ENCODE results near the gene TIMD4.
"Not testable (repeated sequence)": the region's sequence is repeated elsewhere in the genome, so short reads cannot be mapped to it uniquely, and the experiment has no call there.

The TIMD4 gene

DNA sequence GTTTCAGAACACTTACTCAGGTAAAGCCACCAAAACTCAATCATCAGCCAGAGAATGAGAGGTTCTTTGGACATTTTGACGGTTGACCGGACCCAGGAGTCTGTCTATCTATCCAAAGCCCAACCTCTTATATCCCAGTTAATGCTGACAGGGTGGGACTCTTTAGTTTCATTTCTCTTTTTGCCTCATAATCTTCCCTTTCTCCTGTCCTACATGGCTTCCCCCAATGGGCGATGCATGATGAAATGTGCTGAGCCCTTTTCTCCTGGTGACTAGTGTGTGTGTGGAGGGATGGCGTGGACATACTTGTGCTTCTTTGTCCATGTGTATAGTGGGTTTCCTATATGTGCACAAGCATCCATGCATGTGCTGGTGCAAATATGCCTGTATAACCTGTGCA, at the start of gene TIMD4:
TIMD4 (minus strand) TSS at position 102 of the 400 bp plus-strand sequence; CDS start at position 74, 28 bp downstream.
- Histone ChIP-seq H3K9ac (ENCODE audit: low read depth, low read length) (no peak within 1 kb of the TSS), H3K4me3 (ENCODE audit: low read length) (no peak within 1 kb of the TSS), H3K9me3 (ENCODE audit: insufficient read depth, low read depth, low read length) (no peaks in the 10 kb centered on the region), H3K36me3 (ENCODE audit: insufficient read depth, low read depth, low read length) (no peaks in the 10 kb centered on the region), H3K27me3 (ENCODE audit: insufficient read depth, low read length) (no peaks in the 10 kb centered on the region), H3K27ac (ENCODE audit: low read length) (no peak within 1 kb of the TSS), H3K4me1 (ENCODE audit: insufficient read depth, low read length) (peaks cover 4% of the 10 kb centered on the region; the same call in 1 of the 2 replicates)

GRCh38 chr5:157006262-157006661, 43.2 kb upstream of the TIMD4 start:
- Histone ChIP-seq H3K27ac (ENCODE audit: low read length) (no peak overlapping the region), H3K9ac (ENCODE audit: low read depth, low read length) (no peak overlapping the region), H3K9me3 (ENCODE audit: insufficient read depth, low read depth, low read length) (no peaks in the 10 kb centered on the region), H3K36me3 (ENCODE audit: insufficient read depth, low read depth, low read length) (no peaks in the 10 kb centered on the region), H3K4me3 (ENCODE audit: low read length) (no peak overlapping the region), H3K4me1 (ENCODE audit: insufficient read depth, low read length) (no peaks in the 10 kb centered on the region), H3K27me3 (ENCODE audit: insufficient read depth, low read length) (no peaks in the 10 kb centered on the region)

- H3K27ac ChIP-seq (ENCODE audit: low read length), result no peak overlapping the region
- H3K4me3 ChIP-seq (ENCODE audit: low read length), result no peak overlapping the region
- H3K4me1 ChIP-seq (ENCODE audit: insufficient read depth, low read length), result no peaks in the 10 kb centered on the region
- no peak overlapping the region for H3K9ac ChIP-seq (ENCODE audit: low read depth, low read length)
- H3K27me3 ChIP-seq (ENCODE audit: insufficient read depth, low read length), result no peaks in the 10 kb centered on the region
- H3K9me3 ChIP-seq (ENCODE audit: insufficient read depth, low read depth, low read length), result peaks cover 9% of the 10 kb centered on the region
- no peaks in the 10 kb centered on the region for H3K36me3 ChIP-seq (ENCODE audit: insufficient read depth, low read depth, low read length)
Measured at GRCh38 chr5:157004893-157005551, 42.0 kb upstream of the TIMD4 start.

- H3K27me3 ChIP-seq (ENCODE audit: insufficient read depth, low read length), result no peaks in the 10 kb centered on the region
- H3K36me3 ChIP-seq (ENCODE audit: insufficient read depth, low read depth, low read length), result no peaks in the 10 kb centered on the region
- H3K9me3 ChIP-seq (ENCODE audit: insufficient read depth, low read depth, low read length), result no peaks in the 10 kb centered on the region
- H3K9ac ChIP-seq (ENCODE audit: low read depth, low read length), result no peak overlapping the region
- no peaks in the 10 kb centered on the region for H3K4me1 ChIP-seq (ENCODE audit: insufficient read depth, low read length)
- no peak overlapping the region for H3K4me3 ChIP-seq (ENCODE audit: low read length)
- H3K27ac ChIP-seq (ENCODE audit: low read length), result no peak overlapping the region
Measured at GRCh38 chr5:156991714-156992113, 28.7 kb upstream of the TIMD4 start.

- Histone ChIP-seq H3K9ac (ENCODE audit: low read depth, low read length) (no peak overlapping the region), H3K9me3 (ENCODE audit: insufficient read depth, low read depth, low read length) (no peaks in the 10 kb centered on the region), H3K4me3 (ENCODE audit: low read length) (no peak overlapping the region), H3K27ac (ENCODE audit: low read length) (no peak overlapping the region), H3K4me1 (ENCODE audit: insufficient read depth, low read length) (no peaks in the 10 kb centered on the region), H3K27me3 (ENCODE audit: insufficient read depth, low read length) (no peaks in the 10 kb centered on the region), H3K36me3 (ENCODE audit: insufficient read depth, low read depth, low read length) (no peaks in the 10 kb centered on the region)
Measured at GRCh38 chr5:156984064-156984463, 21.0 kb upstream of the TIMD4 start.

DNA sequence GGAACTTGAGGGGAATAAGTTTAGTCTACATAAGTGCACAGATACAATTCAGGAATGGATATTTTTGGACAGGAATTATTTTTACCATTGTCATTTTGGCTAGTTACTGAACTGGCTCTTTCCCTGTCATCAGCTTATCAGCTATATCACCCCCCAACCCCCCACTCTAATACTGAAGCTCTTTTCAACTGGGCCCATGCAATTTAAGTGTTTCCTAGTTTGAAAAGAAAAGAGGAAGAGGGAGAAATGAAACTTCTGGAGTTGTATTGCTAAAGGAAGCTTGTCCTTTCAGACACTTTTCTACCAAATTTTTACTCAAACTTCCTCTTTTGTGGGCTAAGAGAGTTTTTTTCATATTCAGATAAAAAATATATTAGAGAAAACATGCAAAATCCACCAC, 18.5 kb upstream of the TIMD4 start:
- H3K27ac ChIP-seq (ENCODE audit: low read length), result no peak overlapping the region
- no peaks in the 10 kb centered on the region for H3K9me3 ChIP-seq (ENCODE audit: insufficient read depth, low read depth, low read length)
- no peaks in the 10 kb centered on the region for H3K36me3 ChIP-seq (ENCODE audit: insufficient read depth, low read depth, low read length)
- no peaks in the 10 kb centered on the region for H3K27me3 ChIP-seq (ENCODE audit: insufficient read depth, low read length)
- no peaks in the 10 kb centered on the region for H3K4me1 ChIP-seq (ENCODE audit: insufficient read depth, low read length)
- no peak overlapping the region for H3K9ac ChIP-seq (ENCODE audit: low read depth, low read length)
- no peak overlapping the region for H3K4me3 ChIP-seq (ENCODE audit: low read length)

- H3K9me3 ChIP-seq (ENCODE audit: insufficient read depth, low read depth, low read length), result no peaks in the 10 kb centered on the region
- no peak overlapping the region for H3K27ac ChIP-seq (ENCODE audit: low read length)
- H3K27me3 ChIP-seq (ENCODE audit: insufficient read depth, low read length), result no peaks in the 10 kb centered on the region
- no peak overlapping the region for H3K9ac ChIP-seq (ENCODE audit: low read depth, low read length)
- H3K4me3 ChIP-seq (ENCODE audit: low read length), result no peak overlapping the region
- H3K4me1 ChIP-seq (ENCODE audit: insufficient read depth, low read length), result no peaks in the 10 kb centered on the region
- no peaks in the 10 kb centered on the region for H3K36me3 ChIP-seq (ENCODE audit: insufficient read depth, low read depth, low read length)
Measured at GRCh38 chr5:156974328-156974727, 11.3 kb upstream of the TIMD4 start.

- H3K27ac ChIP-seq (ENCODE audit: low read length), result no peak overlapping the region
- H3K4me1 ChIP-seq (ENCODE audit: insufficient read depth, low read length), result no peaks in the 10 kb centered on the region
- no peak overlapping the region for H3K9ac ChIP-seq (ENCODE audit: low read depth, low read length)
- H3K27me3 ChIP-seq (ENCODE audit: insufficient read depth, low read length), result no peaks in the 10 kb centered on the region
- no peaks in the 10 kb centered on the region for H3K36me3 ChIP-seq (ENCODE audit: insufficient read depth, low read depth, low read length)
- no peak overlapping the region for H3K4me3 ChIP-seq (ENCODE audit: low read length)
- no peaks in the 10 kb centered on the region for H3K9me3 ChIP-seq (ENCODE audit: insufficient read depth, low read depth, low read length)
Measured at GRCh38 chr5:156971848-156972525, 9.0 kb upstream of the TIMD4 start.

DNA sequence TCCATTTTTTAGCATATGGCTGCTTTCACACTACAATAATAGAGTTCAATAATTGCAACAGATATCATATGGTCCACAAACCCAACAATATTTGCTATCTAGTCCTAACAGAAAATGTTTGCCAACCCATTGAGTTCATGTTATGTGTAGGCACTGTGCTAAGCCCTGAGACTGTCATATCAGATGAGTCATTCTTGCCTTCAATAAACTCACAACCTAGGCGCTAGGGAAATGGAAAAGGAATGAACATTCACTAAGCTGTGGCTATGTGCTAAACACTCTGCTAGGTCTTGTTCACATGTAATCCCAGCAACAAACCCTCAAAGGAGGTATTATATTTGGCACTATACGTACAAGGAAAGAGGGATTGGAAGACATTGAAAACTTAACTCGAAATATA, 8.4 kb upstream of the TIMD4 start:
- no peak overlapping the region for H3K9ac ChIP-seq (ENCODE audit: low read depth, low read length)
- no peak overlapping the region for H3K27ac ChIP-seq (ENCODE audit: low read length)
- H3K27me3 ChIP-seq (ENCODE audit: insufficient read depth, low read length), result no peaks in the 10 kb centered on the region

DNA sequence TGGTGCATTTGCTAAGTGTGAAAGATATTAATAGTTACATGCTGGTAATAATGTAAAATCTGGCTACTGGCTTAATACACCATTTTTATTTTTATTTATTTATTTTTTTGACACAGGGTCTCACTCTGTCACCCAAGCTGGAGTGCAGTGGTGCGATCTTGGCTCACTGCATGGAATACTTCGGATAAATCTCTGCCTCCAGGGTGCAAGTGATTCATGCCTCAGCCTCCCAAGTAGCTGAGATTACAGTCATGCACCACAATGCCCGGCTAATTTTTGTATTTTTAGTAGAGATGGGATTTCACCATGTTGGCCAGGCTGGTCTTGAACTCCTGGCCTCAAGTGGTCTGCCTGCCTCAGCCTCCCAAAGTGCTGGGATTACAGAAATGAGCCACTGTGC, 4.4 kb upstream of the TIMD4 start:
- H3K9me3 ChIP-seq (ENCODE audit: insufficient read depth, low read depth, low read length); H3K4me1 ChIP-seq (ENCODE audit: insufficient read depth, low read length): not testable (repeated sequence)

More for the DNA sequence above, 8.4 kb upstream of the TIMD4 start:
- no peak overlapping the region for H3K4me3 ChIP-seq (ENCODE audit: low read length)
- no peaks in the 10 kb centered on the region for H3K36me3 ChIP-seq (ENCODE audit: insufficient read depth, low read depth, low read length)
- H3K9me3 ChIP-seq (ENCODE audit: insufficient read depth, low read depth, low read length), result no peaks in the 10 kb centered on the region
- H3K4me1 ChIP-seq (ENCODE audit: insufficient read depth, low read length), result no peaks in the 10 kb centered on the region

GRCh38 chr5:156956321-156956720, 6.7 kb downstream of the TIMD4 start:
- H3K36me3 ChIP-seq (ENCODE audit: insufficient read depth, low read depth, low read length), result no peaks in the 10 kb centered on the region
- H3K9me3 ChIP-seq (ENCODE audit: insufficient read depth, low read depth, low read length), result no peaks in the 10 kb centered on the region
- peaks cover 11% of the 10 kb centered on the region; the same call in 1 of the 2 replicates for H3K4me1 ChIP-seq (ENCODE audit: insufficient read depth, low read length)
- no peak overlapping the region for H3K27ac ChIP-seq (ENCODE audit: low read length)
- no peaks in the 10 kb centered on the region for H3K27me3 ChIP-seq (ENCODE audit: insufficient read depth, low read length)
- H3K4me3 ChIP-seq (ENCODE audit: low read length), result no peak overlapping the region
- no peak overlapping the region for H3K9ac ChIP-seq (ENCODE audit: low read depth, low read length)

More for the DNA sequence above, 4.4 kb upstream of the TIMD4 start:
- not testable (repeated sequence) for H3K36me3 ChIP-seq (ENCODE audit: insufficient read depth, low read depth, low read length); H3K9ac ChIP-seq (ENCODE audit: low read depth, low read length); H3K4me3 ChIP-seq (ENCODE audit: low read length); H3K27me3 ChIP-seq (ENCODE audit: insufficient read depth, low read length); H3K27ac ChIP-seq (ENCODE audit: low read length)

- H3K4me1 ChIP-seq (ENCODE audit: insufficient read depth, low read length), result peaks cover 2% of the 10 kb centered on the region; the same call in 1 of the 2 replicates
- no peak overlapping the region for H3K4me3 ChIP-seq (ENCODE audit: low read length)
- no peaks in the 10 kb centered on the region for H3K9me3 ChIP-seq (ENCODE audit: insufficient read depth, low read depth, low read length)
- no peaks in the 10 kb centered on the region for H3K36me3 ChIP-seq (ENCODE audit: insufficient read depth, low read depth, low read length)
- no peak overlapping the region for H3K27ac ChIP-seq (ENCODE audit: low read length)
- H3K27me3 ChIP-seq (ENCODE audit: insufficient read depth, low read length), result no peaks in the 10 kb centered on the region
- no peak overlapping the region for H3K9ac ChIP-seq (ENCODE audit: low read depth, low read length)
Measured at GRCh38 chr5:156951359-156951758, 11.7 kb downstream of the TIMD4 start.
